B cell (primary cell): ENCODE measurements around the gene GIMAP2. TPM values are rescaled to one million over a fixed set of nuclear protein-coding genes. Genes with fewer than 3 reads are reported as not detected.
"Not testable (repeated sequence)": the region's sequence is repeated elsewhere in the genome, so short reads cannot be mapped to it uniquely, and the experiment has no call there.

ENCODE experiments used
- ATAC-seq: fragments of 200-7000 bp; cut with Tn5 transposase; one replicate; pipeline ENCODE4 v1.10.0; 2021; ENCODE audit warnings: low read depth, mild to moderate bottlenecking, moderate number of reproducible peaks, moderate library complexity
- CTCF ChIA-PET: fragments of 350-600 bp; sonication (Branson Sonifier 250); formaldehyde crosslinking; loops from one replicate; lab custom pipeline; 2021; ENCODE audit warnings: antibody characterized with exemption, inconsistent platforms; lab: Charles Lee
- POLR2A ChIA-PET: fragments of 350-600 bp; sonication (Branson Sonifier 250); formaldehyde crosslinking; loops from one replicate; lab custom pipeline; 2021; ENCODE audit warnings: antibody characterized with exemption; lab: Charles Lee
- DNase-seq: peaks from one replicate; pipeline ENCODE4 v3.0.0; 2013
- H2AFZ ChIP-seq: 2 replicates; pipeline ENCODE4 v1.6.1; 2012; ENCODE audit warnings: mild to moderate bottlenecking, low read depth, low read length; ENCODE audit not compliant: insufficient read depth, poor library complexity, severe bottlenecking
- H3K27ac ChIP-seq, 2 donors: 1 replicate in 1 of 2; 2 replicates in 1 of 2; pipeline ENCODE4 v1.5.1; 2012 to 2013; ENCODE audit warnings: low read length in 2 of 2, mild to moderate bottlenecking in 2 of 2, moderate library complexity in 1 of 2
- H3K27me3 ChIP-seq, 4 experiments: fragments of 200-600 bp in 1 of 4; sonication (generic) in 1 of 4; replicated peaks in 1 of 4; 1 replicate in 2 of 4; 2 replicates in 2 of 4; pipeline versions ENCODE4 v1.6.1 to v1.7.0; 2013 to 2016; ENCODE audit warnings: low read length in 3 of 4, mild to moderate bottlenecking in 2 of 4, mixed read lengths in 1 of 4, moderate library complexity in 1 of 4; ENCODE audit not compliant: insufficient read depth in 4 of 4, control insufficient read depth in 3 of 4; ENCODE audit errors: control extremely low read depth in 1 of 4
- H3K36me3 ChIP-seq, 2 experiments: replicated peaks in 1 of 2; 1 replicate in 1 of 2; 2 replicates in 1 of 2; pipeline versions ENCODE4 v1.6.1 to v1.7.1; 2013; ENCODE audit warnings: low read length in 1 of 2; ENCODE audit not compliant: insufficient read depth in 2 of 2, control insufficient read depth in 1 of 2; ENCODE audit errors: control extremely low read depth in 1 of 2, extremely low read depth in 1 of 2
- H3K4me1 ChIP-seq, 2 donors: fragments of 200-600 bp in 1 of 2; sonication (generic) in 1 of 2; 1 replicate in 1 of 2; 2 replicates in 1 of 2; pipeline versions ENCODE4 v1.5.1 to v1.6.1; 2013 to 2017; ENCODE audit warnings: low read length in 2 of 2; ENCODE audit not compliant: control insufficient read depth in 2 of 2, insufficient read depth in 2 of 2
- H3K4me2 ChIP-seq: replicated peaks from 2 replicates; pipeline ENCODE3; 2012; ENCODE audit warnings: mild to moderate bottlenecking, low read depth, low read length; ENCODE audit not compliant: poor library complexity, severe bottlenecking
- H3K4me3 ChIP-seq, 5 experiments: fragments of 200-600 bp in 1 of 5; sonication (generic) in 1 of 5; 1 replicate in 3 of 5; 2 replicates in 2 of 5; pipeline versions ENCODE4 v1.5.1 to v1.7.0; 2011 to 2016; ENCODE audit warnings: low read length in 4 of 5, mild to moderate bottlenecking in 4 of 5, low read depth in 2 of 5, control low read depth in 1 of 5, moderate library complexity in 1 of 5; ENCODE audit not compliant: insufficient read depth in 1 of 5; ENCODE audit errors: control extremely low read depth in 1 of 5, extremely low read depth in 1 of 5
- H3K79me2 ChIP-seq: fragments of 200-600 bp; sonication (generic); one replicate; pipeline ENCODE4 v1.6.0; 2016; ENCODE audit warnings: low read length; ENCODE audit not compliant: control insufficient read depth, insufficient read depth
- H3K9ac ChIP-seq: fragments of 200-600 bp; sonication (generic); 2 replicates; pipeline ENCODE4 v1.6.1; 2017; ENCODE audit warnings: mild to moderate bottlenecking, low read length, moderate library complexity
- H3K9me3 ChIP-seq, 3 donors: one replicate each; pipeline versions ENCODE4 v1.6.1 to v1.7.1; 2013; ENCODE audit warnings: low read length in 2 of 3; ENCODE audit not compliant: control insufficient read depth in 2 of 3, insufficient read depth in 1 of 3; ENCODE audit errors: control extremely low read depth in 1 of 3
- H4K20me1 ChIP-seq: 2 replicates; pipeline ENCODE4 v1.6.0; 2012; ENCODE audit warnings: mild to moderate bottlenecking, low read length; ENCODE audit not compliant: insufficient read depth, control insufficient read depth, poor library complexity, severe bottlenecking
- H3K27ac Mint-ChIP-seq: one replicate; pipeline ENCODE4 v1.8.0; 2021; ENCODE audit warnings: mixed read lengths
- H3K27me3 Mint-ChIP-seq: one replicate; pipeline ENCODE4 v1.8.0; 2021; ENCODE audit warnings: mixed read lengths
- H3K4me1 Mint-ChIP-seq: one replicate; pipeline ENCODE4 v1.8.0; 2021; ENCODE audit warnings: mixed read lengths
- H3K4me3 Mint-ChIP-seq: one replicate; pipeline ENCODE4 v1.8.0; 2021; ENCODE audit warnings: mixed read lengths
- H3K9me3 Mint-ChIP-seq: one replicate; pipeline ENCODE4 v1.8.0; 2022; ENCODE audit warnings: mixed read lengths; ENCODE audit not compliant: insufficient read depth
- CTCF ChIP-seq: fragments of 200-600 bp; IDR thresholded peaks from one replicate; pipeline ENCODE4 v1.8.0; 2022; ENCODE audit warnings: antibody characterized with exemption, mild to moderate bottlenecking
- EZH2 ChIP-seq: IDR thresholded peaks from 2 replicates; pipeline ENCODE4 v1.6.1; 2012; ENCODE audit warnings: borderline replicate concordance, low read depth, mild to moderate bottlenecking, moderate library complexity, low read length; ENCODE audit not compliant: insufficient read depth, poor library complexity, severe bottlenecking
- WGBS: methylation state at CpG from one replicate; pipeline ENCODE4 v1.1.5; 2013; ENCODE audit warnings: missing lambda C conversion rate; ENCODE audit not compliant: insufficient coverage; 5-methylcytosine and 5-hydroxymethylcytosine counted together
- intact Hi-C: fragments of 100-400 bp; cut with micrococcal nuclease; formaldehyde crosslinking; loops from one replicate; pipeline ENCODE4 v1.10.0; 2022
- polyA plus RNA-seq: library from polyadenylated mRNA; depleted of rRNA; stranded (reverse); fragments of >200 nt; gene quantifications from 2 replicates; pipeline ENCODE4 v1.2.3, GENCODE V29; 2012
- total RNA-seq, 2 donors: library from RNA; stranded (reverse); fragments of 120-200 nt in 1 of 2; gene quantifications; 1 replicate in 1 of 2; 2 replicates in 1 of 2; pipeline versions ENCODE4 v1.2.3 to v1.2.4, GENCODE V29; 2013 to 2022

The GIMAP2 gene
- total and polyA plus RNA-seq, 2 donors (not counting 1 experiment from before 2014, with no cell fraction given): 13.2 to 18.1 TPM

- no peak overlapping the region for H3K4me3 Mint-ChIP-seq
- no peaks in the 10 kb centered on the region for H3K36me3 ChIP-seq
- H3K27me3 ChIP-seq: no peaks in the 10 kb centered on the region
- no peak overlapping the region for H3K9ac ChIP-seq
- no peaks in the 10 kb centered on the region for H3K4me1 Mint-ChIP-seq
- H3K27ac ChIP-seq: no peak overlapping the region
- POLR2A ChIA-PET: no interaction called here
- DNase-seq (no peak), ATAC-seq (no peak)
- H4K20me1 ChIP-seq: no peaks in the 10 kb centered on the region
- TF ChIP-seq CTCF (no peak), EZH2 (no peak)
- no peaks in the 10 kb centered on the region for H3K9me3 Mint-ChIP-seq
- no peak overlapping the region for H3K4me3 ChIP-seq
- CTCF ChIA-PET: no interaction called here
- peaks cover 20% of the 10 kb centered on the region for H3K27me3 Mint-ChIP-seq
- no peak overlapping the region for H3K4me2 ChIP-seq
- peaks cover 0 to 3% (median 0%) of the 10 kb centered on the region in 3 donors for H3K9me3 ChIP-seq
- no CpG with 5 or more reads among the region's 3 CpGs for WGBS
- no peak overlapping the region for H2AFZ ChIP-seq
- no peak overlapping the region for H3K27ac Mint-ChIP-seq
- no peaks in the 10 kb centered on the region for H3K79me2 ChIP-seq
- intact Hi-C loops: no loop called here
- H3K4me1 ChIP-seq: no peaks in the 10 kb centered on the region
Observed at GRCh38 chr7:150657526-150657925, 28.0 kb upstream of the GIMAP2 start.

GRCh38 chr7:150660939-150661613 is 24.4 kb upstream of the GIMAP2 start:
- ChIA-PET POLR2A (no interaction called here), CTCF (no interaction called here)
- Histone ChIP-seq H4K20me1 (no peaks in the 10 kb centered on the region), H3K36me3 (no peaks in the 10 kb centered on the region), H3K9me3 (peaks cover 0 to 3% (median 0%) of the 10 kb centered on the region in 3 donors), H3K9ac (no peak overlapping the region), H3K79me2 (no peaks in the 10 kb centered on the region), H3K4me2 (no peak overlapping the region), H3K4me3 (no peak overlapping the region), H3K27ac (no peak overlapping the region), H3K27me3 (no peaks in the 10 kb centered on the region), H3K4me1 (peaks cover 5 to 8% of the 10 kb centered on the region in 2 donors), H2AFZ (no peak overlapping the region)
- Mint-ChIP-seq H3K9me3 (no peaks in the 10 kb centered on the region), H3K27me3 (peaks cover 10% of the 10 kb centered on the region), H3K4me1 (peaks cover 10% of the 10 kb centered on the region), H3K27ac (no peak overlapping the region), H3K4me3 (no peak overlapping the region)
- DNase-seq (no peak), ATAC-seq (no peak)
- intact Hi-C loops: no loop called here
- no peak for TF ChIP-seq CTCF
- TF ChIP-seq EZH2: no peak
- WGBS: no CpG with 5 or more reads among the region's 4 CpGs

GRCh38 chr7:150662821-150663220 is 22.7 kb upstream of the GIMAP2 start:
- H2AFZ ChIP-seq, H3K79me2 ChIP-seq, H3K27me3 ChIP-seq, intact Hi-C loops, H3K27ac ChIP-seq, H4K20me1 ChIP-seq, ATAC-seq, H3K9ac ChIP-seq, H3K4me3 Mint-ChIP-seq, H3K4me2 ChIP-seq, CTCF ChIA-PET, H3K27me3 Mint-ChIP-seq, H3K27ac Mint-ChIP-seq, H3K4me3 ChIP-seq, POLR2A ChIA-PET, H3K36me3 ChIP-seq, DNase-seq, H3K9me3 Mint-ChIP-seq, H3K9me3 ChIP-seq: not testable (repeated sequence)
- H3K4me1 Mint-ChIP-seq: peaks cover 13% of the 10 kb centered on the region
- peaks cover 5 to 12% of the 10 kb centered on the region in 2 donors for H3K4me1 ChIP-seq
